Muscle layer of duodenum (tissue), 2 donors: Measurements from ENCODE around the gene TSPEAR.
"Not testable (repeated sequence)": the region's sequence is repeated elsewhere in the genome, so short reads cannot be mapped to it uniquely, and the experiment has no call there.

Source experiments
- H3K27ac ChIP-seq: one replicate; pipeline ENCODE4 v1.7.0; 2013; ENCODE audit warnings: mild to moderate bottlenecking, low read length
- H3K27me3 ChIP-seq: one replicate; pipeline ENCODE4 v1.7.0; 2013; ENCODE audit warnings: low read depth, mild to moderate bottlenecking, control low read depth, low read length
- H3K36me3 ChIP-seq, 2 donors: one replicate each; pipeline ENCODE4 v1.7.0; 2013; ENCODE audit warnings: low read length in 2 of 2, control low read depth in 1 of 2, mild to moderate bottlenecking in 1 of 2; ENCODE audit not compliant: insufficient read depth in 2 of 2, control insufficient read depth in 1 of 2
- H3K4me1 ChIP-seq, 2 donors: one replicate each; pipeline ENCODE4 v1.7.0; 2013; ENCODE audit warnings: low read length in 2 of 2, mild to moderate bottlenecking in 2 of 2, control low read depth in 1 of 2, moderate library complexity in 1 of 2; ENCODE audit not compliant: insufficient read depth in 2 of 2, control insufficient read depth in 1 of 2
- H3K4me3 ChIP-seq, 2 donors: one replicate each; pipeline ENCODE4 v1.7.0; 2013; ENCODE audit warnings: low read length in 2 of 2, low read depth in 1 of 2, mild to moderate bottlenecking in 1 of 2
- H3K9me3 ChIP-seq, 2 donors: one replicate each; pipeline ENCODE4 v1.7.0; 2013; ENCODE audit warnings: low read length in 2 of 2, control low read depth in 1 of 2, mild to moderate bottlenecking in 1 of 2; ENCODE audit not compliant: control insufficient read depth in 1 of 2
- donor health status: healthy.

Gene TSPEAR

DNA sequence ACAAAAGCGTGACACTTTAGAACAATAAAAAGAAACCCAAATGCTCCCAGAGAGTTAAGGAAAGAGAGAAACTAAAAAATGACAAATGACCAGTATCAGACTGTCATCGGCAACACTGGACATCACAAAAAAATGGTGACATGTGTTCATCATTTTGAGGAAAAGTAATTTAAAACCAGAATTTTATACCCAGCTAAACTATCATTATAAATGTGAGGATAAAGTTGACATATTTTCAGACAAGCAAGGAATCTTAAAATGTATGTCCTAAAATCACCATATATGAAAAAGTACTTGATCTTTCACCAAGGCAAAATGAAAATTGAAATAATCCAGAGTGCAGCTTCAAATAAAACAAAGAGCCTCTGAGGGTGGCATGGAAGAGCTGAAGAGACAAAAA, 66.5 kb downstream of the TSPEAR start:
- H3K9me3 ChIP-seq = peaks cover 17 to 27% of the 10 kb centered on the region in 2 donors
- no peak overlapping the region for H3K27ac ChIP-seq
- no peaks in the 10 kb centered on the region for H3K4me1 ChIP-seq
- H3K36me3 ChIP-seq = no peaks in the 10 kb centered on the region
- no peaks in the 10 kb centered on the region for H3K27me3 ChIP-seq
- no peak overlapping the region for H3K4me3 ChIP-seq

DNA sequence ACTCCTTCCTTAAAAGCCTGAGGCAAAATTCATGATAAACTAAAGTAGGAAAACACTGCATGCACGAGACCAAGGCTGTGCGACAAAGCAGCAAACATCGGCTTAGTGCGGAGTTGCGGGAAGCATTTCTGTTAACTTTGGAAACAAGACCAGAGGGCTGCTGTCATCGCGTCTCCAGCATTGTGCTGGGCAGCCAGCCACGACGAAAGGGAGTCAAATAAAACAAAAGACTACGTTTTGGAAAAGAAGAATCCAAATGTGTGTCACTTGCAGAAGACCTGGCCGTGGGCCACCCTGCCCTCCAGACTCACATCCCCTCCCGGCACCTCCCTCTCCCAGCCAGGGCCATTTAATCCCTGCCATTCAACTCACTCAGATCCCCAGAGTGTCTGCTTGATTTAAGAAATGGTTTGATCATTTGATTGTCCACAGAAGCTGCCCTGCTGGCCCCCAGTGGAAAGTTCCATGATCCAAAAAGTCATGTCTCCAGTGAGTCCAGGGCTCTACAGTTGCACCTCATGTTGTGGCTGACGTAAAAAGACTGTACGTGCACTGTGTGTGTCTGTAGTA, 67.5 kb downstream of the TSPEAR start:
- no peak overlapping the region for H3K27ac ChIP-seq
- H3K27me3 ChIP-seq = no peaks in the 10 kb centered on the region
- no peaks in the 10 kb centered on the region for H3K4me1 ChIP-seq
- H3K36me3 ChIP-seq = no peaks in the 10 kb centered on the region
- peak overlapping the region in 1 of 2 donors; percentile 11 for H3K4me3 ChIP-seq
- H3K9me3 ChIP-seq = peaks cover 17 to 27% of the 10 kb centered on the region in 2 donors

DNA sequence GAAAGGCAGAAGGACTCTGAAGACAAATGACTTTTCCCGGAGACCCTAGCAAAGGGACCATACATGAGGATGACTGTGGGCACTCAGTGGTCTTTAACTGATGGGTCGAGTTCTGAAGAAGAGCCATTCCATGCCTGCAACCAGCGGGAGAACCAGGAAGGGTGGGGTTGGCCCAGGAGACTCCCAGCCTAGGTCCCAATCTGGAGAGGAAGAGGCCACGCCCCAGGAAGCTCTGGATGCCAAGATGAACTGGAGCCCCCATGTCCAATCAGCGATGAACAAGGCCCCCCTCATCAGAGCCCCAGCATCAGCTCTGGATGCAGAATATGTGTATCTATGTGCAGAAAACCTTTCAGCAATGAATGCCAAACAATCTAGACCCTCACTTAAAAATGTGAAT, 70.6 kb downstream of the TSPEAR start:
- no peak overlapping the region for H3K27ac ChIP-seq
- no peaks in the 10 kb centered on the region for H3K36me3 ChIP-seq
- H3K9me3 ChIP-seq = peaks cover 17 to 27% of the 10 kb centered on the region in 2 donors
- no peak overlapping the region for H3K4me3 ChIP-seq
- H3K27me3 ChIP-seq = no peaks in the 10 kb centered on the region
- H3K4me1 ChIP-seq = no peaks in the 10 kb centered on the region

DNA sequence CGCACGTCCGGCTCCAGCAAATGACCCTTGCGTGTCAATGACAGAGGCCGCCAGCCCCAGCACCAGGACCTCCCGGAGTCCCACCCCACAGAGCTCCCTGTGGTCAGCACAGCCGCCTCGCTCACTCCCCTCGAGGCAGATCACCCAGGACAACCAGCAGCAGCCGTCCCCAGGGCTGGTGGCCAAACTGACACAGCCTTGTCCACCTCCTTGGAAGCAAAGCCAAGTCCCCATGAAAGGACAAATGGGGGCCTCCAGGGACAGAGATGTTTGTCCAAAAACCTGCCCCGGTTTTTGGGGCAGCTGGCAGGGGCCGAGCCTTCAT, 72.1 kb downstream of the TSPEAR start:
- Histone ChIP-seq H3K4me3 (no peak overlapping the region), H3K9me3 (peaks cover 17 to 19% of the 10 kb centered on the region in 2 donors), H3K27me3 (no peaks in the 10 kb centered on the region), H3K36me3 (no peaks in the 10 kb centered on the region), H3K4me1 (no peaks in the 10 kb centered on the region), H3K27ac (no peak overlapping the region)

DNA sequence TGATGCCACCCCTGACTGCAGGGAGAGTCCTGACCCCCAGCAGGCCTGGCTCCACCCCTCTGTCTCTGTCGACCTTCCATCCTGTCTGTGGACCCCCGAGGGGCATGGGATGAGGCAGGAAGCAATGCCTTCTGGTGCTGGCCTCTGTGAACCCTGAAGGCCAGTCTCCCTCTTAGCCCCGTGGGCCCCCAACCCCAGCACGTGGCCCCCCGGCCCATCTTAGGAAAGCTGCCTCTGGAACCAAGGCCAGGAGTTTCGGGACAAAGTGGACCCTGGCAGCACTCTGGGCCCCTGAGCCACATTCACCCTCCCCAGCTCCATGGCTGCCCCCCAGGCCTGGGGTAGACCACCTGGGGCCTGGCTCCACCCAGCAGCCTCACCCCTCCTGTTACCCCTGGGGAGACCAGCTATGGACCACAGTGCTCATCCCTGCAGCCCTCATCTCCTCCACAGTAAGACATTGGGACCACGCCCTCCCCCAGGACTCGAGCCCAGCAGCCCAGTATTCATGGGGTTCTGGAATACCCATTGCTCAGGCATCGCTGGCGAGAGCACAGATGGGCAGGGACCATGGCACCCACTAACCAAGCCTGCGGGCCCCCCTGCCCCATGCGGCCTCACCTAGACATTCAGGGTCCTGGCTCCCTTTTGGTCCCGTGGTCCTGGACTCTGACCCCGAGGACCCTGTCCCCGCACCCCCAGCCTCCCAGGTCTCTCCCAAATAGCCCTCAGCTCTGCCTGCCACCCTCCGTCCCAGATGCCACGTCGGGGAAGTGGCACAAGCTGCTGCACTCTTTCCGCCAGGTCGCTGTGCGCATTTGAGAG, 72.7 kb downstream of the TSPEAR start:
- not testable (repeated sequence) for H3K4me1 ChIP-seq

DNA sequence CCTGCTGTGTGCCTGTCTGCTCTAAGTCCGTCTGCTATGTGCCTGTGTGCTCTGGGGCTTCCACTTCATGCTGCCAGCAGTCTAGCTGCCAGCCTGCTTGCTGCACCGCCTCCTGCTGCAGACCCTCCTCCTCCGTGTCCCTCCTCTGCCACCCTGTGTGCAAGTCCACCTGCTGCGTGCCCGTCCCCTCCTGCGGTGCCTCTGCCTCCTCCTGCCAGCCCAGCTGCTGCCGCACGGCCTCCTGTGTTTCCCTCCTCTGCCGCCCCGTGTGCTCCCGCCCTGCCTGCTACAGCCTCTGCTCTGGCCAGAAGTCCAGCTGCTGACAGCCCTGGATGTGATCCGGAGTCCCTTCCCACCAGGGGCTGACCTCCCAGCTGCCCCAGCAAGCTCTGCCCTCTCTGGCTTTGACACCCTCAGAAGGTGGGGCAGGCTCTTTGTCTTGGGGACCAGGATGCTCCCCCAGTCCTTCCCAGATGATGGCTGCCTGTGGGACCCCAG, 73.5 kb downstream of the TSPEAR start:
- H3K4me1 ChIP-seq, H3K4me3 ChIP-seq, H3K27me3 ChIP-seq, H3K36me3 ChIP-seq, H3K27ac ChIP-seq: not testable (repeated sequence)
- peaks cover 11 to 12% of the 10 kb centered on the region in 2 donors for H3K9me3 ChIP-seq

More for the DNA sequence above, 72.7 kb downstream of the TSPEAR start:
- H3K36me3 ChIP-seq, H3K27ac ChIP-seq, H3K27me3 ChIP-seq, H3K4me3 ChIP-seq: not testable (repeated sequence)
- peaks cover 12 to 13% of the 10 kb centered on the region in 2 donors for H3K9me3 ChIP-seq

DNA sequence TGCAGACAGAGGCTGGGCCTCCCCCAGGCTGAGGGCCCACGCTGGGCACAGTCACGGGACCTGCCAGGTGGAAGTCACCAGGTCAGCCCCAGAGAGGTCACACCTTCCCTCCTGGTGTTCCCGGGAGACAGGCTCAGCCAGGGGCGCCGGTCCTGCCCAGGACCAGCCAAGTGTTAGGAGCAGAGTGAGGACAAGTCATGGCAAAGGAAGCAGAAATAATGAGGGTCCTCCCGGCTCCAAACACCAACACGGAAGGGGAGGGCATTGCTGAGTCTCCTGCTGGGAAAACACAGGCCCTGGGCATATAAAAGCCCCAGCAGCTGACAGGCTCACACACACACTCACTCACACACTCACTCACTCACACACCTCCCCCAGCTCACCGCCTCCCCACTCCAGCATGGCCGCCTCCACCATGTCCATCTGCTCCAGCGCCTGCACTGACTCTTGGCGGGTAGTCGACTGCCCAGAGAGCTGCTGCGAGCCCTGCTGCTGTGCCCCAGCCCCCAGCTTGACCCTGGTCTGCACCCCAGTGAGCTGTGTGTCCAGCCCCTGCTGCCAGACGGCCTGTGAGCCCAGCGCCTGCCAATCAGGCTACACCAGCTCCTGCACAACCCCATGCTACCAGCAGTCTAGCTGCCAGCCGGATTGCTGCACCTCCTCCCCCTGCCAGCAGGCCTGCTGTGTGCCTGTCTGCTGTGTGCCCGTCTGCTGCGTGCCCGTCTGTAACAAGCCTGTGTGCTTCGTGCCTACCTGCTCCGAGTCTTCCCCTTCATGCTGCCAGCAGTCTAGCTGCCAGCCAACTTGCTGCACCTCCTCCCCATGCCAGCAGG, 74.1 kb downstream of the TSPEAR start, which contains the start of gene KRTAP10-10:
KRTAP10-10 (plus strand) TSS at position 339 of the 833 bp plus-strand sequence; CDS start at position 401, 62 bp downstream.
- Histone ChIP-seq H3K4me3 (no peak within 1 kb of the TSS), H3K27ac (no peak within 1 kb of the TSS), H3K36me3 (no peaks in the 10 kb centered on the region), H3K27me3 (no peaks in the 10 kb centered on the region), H3K9me3 (peaks cover 13% of the 10 kb centered on the region in 2 donors), H3K4me1 (no peaks in the 10 kb centered on the region)

DNA sequence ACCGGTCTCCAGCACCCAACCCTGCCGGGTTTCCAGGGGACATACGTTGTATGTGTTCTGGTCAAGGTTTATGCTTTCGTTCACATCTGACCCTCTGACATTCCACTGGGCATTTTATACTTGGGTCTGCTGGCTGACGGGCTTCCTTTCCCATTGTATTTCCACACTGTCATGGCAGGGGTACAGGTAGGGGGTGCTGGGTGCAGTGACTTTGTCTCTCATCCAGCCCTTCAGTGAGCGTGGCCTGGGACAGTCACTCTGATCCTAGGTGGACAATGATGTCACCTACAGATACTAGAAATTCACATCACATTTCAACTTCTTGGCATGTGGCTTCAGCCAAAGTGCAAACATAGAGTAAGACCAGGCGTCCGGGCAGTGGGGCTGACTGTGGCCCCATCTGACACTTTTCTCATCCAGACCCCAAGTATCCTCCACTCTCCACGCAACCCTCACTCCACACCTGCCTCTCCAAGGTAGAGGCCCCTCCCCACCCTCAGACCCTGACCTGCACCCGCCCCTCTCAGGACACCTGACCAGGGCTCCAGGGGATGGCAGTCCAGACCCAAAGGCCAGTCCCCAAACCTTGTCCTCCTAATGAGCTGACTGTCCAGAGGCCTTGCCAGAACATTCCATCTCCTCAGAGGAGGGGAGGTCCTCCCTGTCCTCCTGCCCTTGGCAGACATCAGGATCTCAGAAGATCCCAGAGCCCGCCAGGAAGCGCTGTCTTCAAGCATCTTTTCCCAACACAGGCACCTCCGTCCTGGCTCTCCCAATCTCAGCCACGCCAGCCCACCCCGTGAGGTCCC, 75.0 kb downstream of the TSPEAR start:
- Histone ChIP-seq H3K27me3 (no peaks in the 10 kb centered on the region), H3K27ac (no peak overlapping the region), H3K4me1 (no peaks in the 10 kb centered on the region), H3K9me3 (peaks cover 12 to 18% of the 10 kb centered on the region in 2 donors), H3K36me3 (no peaks in the 10 kb centered on the region), H3K4me3 (no peak overlapping the region)

DNA sequence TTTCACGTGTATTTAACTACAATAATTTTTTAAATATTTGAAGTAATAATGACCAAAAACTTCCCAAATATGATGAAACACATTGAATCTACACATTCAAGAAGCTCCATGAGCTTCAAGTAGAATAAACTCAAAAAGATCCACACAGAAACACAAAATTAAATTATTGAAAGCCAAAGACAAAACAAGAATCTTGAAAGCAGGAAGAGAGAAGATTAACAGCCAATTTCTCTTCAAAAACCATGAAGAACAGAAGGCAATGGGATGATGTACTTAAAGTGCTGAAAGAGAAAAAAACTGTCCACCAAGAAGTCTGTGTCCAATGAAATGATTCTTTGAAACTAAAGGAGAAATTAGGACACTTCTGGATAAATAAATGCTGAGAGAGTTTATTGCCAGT, 79.3 kb downstream of the TSPEAR start:
- H3K36me3 ChIP-seq = no peaks in the 10 kb centered on the region
- H3K27ac ChIP-seq = no peak overlapping the region
- no peak overlapping the region for H3K4me3 ChIP-seq
- H3K27me3 ChIP-seq = no peaks in the 10 kb centered on the region
- no peaks in the 10 kb centered on the region for H3K4me1 ChIP-seq
- peaks cover 7 to 19% of the 10 kb centered on the region in 2 donors for H3K9me3 ChIP-seq

DNA sequence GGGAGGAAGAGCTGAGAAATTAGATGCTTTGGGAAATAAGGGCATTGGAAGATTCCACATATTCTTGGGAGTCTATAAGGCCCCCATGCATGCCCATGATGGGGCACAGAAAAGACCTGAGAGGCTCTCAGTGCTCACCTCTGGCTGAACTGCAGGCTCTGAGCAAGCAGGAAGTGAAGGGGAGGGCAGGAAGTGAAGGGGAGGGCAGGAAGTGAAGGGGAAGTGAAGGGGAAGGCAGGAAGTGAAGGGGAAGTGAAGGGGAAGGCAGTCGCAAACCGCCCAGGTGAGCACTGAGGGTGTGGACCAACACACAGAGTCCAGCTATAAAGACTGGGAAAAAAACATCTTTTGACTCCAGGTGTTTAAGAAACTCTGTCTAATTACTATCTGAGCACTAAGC, 80.9 kb downstream of the TSPEAR start:
- H3K4me1 ChIP-seq = no peaks in the 10 kb centered on the region
- no peaks in the 10 kb centered on the region for H3K27me3 ChIP-seq
- H3K9me3 ChIP-seq = peaks cover 7 to 19% of the 10 kb centered on the region in 2 donors
- H3K36me3 ChIP-seq = no peaks in the 10 kb centered on the region
- no peak overlapping the region for H3K27ac ChIP-seq
- peak overlapping the region in 1 of 2 donors; percentile 22 for H3K4me3 ChIP-seq
